GM12891 (cell line): Measurements from ENCODE around the gene RUNX3.

ENCODE experiments used
- DNase-seq: peaks from one replicate; pipeline ENCODE4 v3.0.0; 2011; ENCODE audit warnings: low spot score; ENCODE audit not compliant: insufficient read length
- FAIRE-seq: peaks from 2 replicates; lab custom pipeline; 2011; peaks lifted over from hg19 to GRCh38; lab: Jason Lieb, UNC
- PAX5 ChIP-seq: IDR thresholded peaks from 2 replicates; pipeline ENCODE4 v1.6.1; 2011; ENCODE audit warnings: low read length, moderate library complexity, mild to moderate bottlenecking; ENCODE audit not compliant: insufficient read depth, severe bottlenecking
- POLR2A ChIP-seq: IDR thresholded peaks from 2 replicates; pipeline ENCODE4 v1.6.1; 2011; ENCODE audit warnings: low read depth, low read length, control low read depth
- POLR2AphosphoS5 ChIP-seq: IDR thresholded peaks from 2 replicates; pipeline ENCODE4 v1.6.1; 2011; ENCODE audit warnings: low read depth, low read length, control low read depth
- POU2F2 ChIP-seq: IDR thresholded peaks from 2 replicates; pipeline ENCODE4 v1.6.1; 2011; ENCODE audit warnings: low read depth, mild to moderate bottlenecking, control low read depth, low read length, moderate library complexity
- SPI1 ChIP-seq: IDR thresholded peaks from 2 replicates; pipeline ENCODE4 v1.6.1; 2011; ENCODE audit warnings: low read depth, low read length, control low read depth
- TAF1 ChIP-seq: IDR thresholded peaks from 2 replicates; pipeline ENCODE4 v1.6.1; 2011; ENCODE audit warnings: low read depth, low read length, control low read depth

Gene RUNX3

GRCh38 chr1:24859063-24860010 is 70.7 kb downstream of the RUNX3 start:
- TF ChIP-seq POU2F2, result no peak
- TF ChIP-seq TAF1, result no peak
- TF ChIP-seq PAX5, result no peak
- TF ChIP-seq SPI1, result no peak
- DNase-seq (no peak), FAIRE-seq (no peak)

- DNase-seq (no peak), FAIRE-seq (no peak)
- TF ChIP-seq PAX5 (no peak), POLR2A (no peak), POLR2AphosphoS5 (no peak), POU2F2 (no peak), SPI1 (no peak), TAF1 (no peak)
These were observed 71.8 kb downstream of the RUNX3 start for GRCh38 chr1:24858277-24858676.

GRCh38 chr1:24857507-24858133 is 72.5 kb downstream of the RUNX3 start:
- DNase-seq (no peak), FAIRE-seq (no peak)
- TF ChIP-seq POU2F2, result no peak
- no peak for TF ChIP-seq POLR2AphosphoS5
- no peak for TF ChIP-seq PAX5
- TF ChIP-seq TAF1, result no peak
- TF ChIP-seq POLR2A, result no peak
- TF ChIP-seq SPI1, result no peak

- DNase-seq (no peak), FAIRE-seq (no peak)
- TF ChIP-seq POU2F2, result no peak
These were observed 73.1 kb downstream of the RUNX3 start for GRCh38 chr1:24856787-24857506.

GRCh38 chr1:24855474-24855873 is 74.6 kb downstream of the RUNX3 start:
- FAIRE-seq (no peak), DNase-seq (no peak)
- TF ChIP-seq SPI1, result no peak
- no peak for TF ChIP-seq POLR2AphosphoS5
- TF ChIP-seq PAX5, result no peak
- no peak for TF ChIP-seq POU2F2
- no peak for TF ChIP-seq TAF1
- TF ChIP-seq POLR2A, result no peak

- DNase-seq (no peak), FAIRE-seq (no peak)
- TF ChIP-seq SPI1 (no peak), POLR2A (no peak), TAF1 (no peak), POU2F2 (no peak), PAX5 (no peak), POLR2AphosphoS5 (no peak)
These were observed 76.4 kb downstream of the RUNX3 start for GRCh38 chr1:24853649-24854048.

- no peak for DNase-seq
- TF ChIP-seq PAX5 (no peak), POLR2A (no peak), SPI1 (no peak), POLR2AphosphoS5 (no peak), TAF1 (no peak), POU2F2 (no peak)
- no peak for FAIRE-seq
These were observed 79.7 kb downstream of the RUNX3 start for GRCh38 chr1:24850328-24850920.

GRCh38 chr1:24849672-24850295 is 80.3 kb downstream of the RUNX3 start:
- FAIRE-seq (no peak), DNase-seq (no peak)
- TF ChIP-seq TAF1, result no peak
- TF ChIP-seq PAX5, result no peak
- no peak for TF ChIP-seq SPI1
- no peak for TF ChIP-seq POLR2A
- TF ChIP-seq POU2F2, result no peak
